ENCODE measurements around the gene CDH22. TPM values are rescaled to one million over a fixed set of nuclear protein-coding genes. Genes with fewer than 3 reads are reported as not detected.

The CDH22 gene
- total RNA-seq, 3 donors from 2014 or later, result 0.13 to 0.32 (median 0.19) TPM

- ATAC-seq (no peak), DNase-seq (no peak)
- TF ChIP-seq CTCF (IDR thresholded peaks at IDR 0.05), result no peak
- Histone ChIP-seq H3K4me3 (no peak overlapping the region), H3K9me3 (no peaks in the 10 kb centered on the region), H3K36me3 (ENCODE audit: low read depth) (no peaks in the 10 kb centered on the region), H3K4me1 (ENCODE audit: low read depth) (no peaks in the 10 kb centered on the region)
- intact Hi-C loops (cut with DNase I, micrococcal nuclease), result no loop called here
Observed at GRCh38 chr20:46217583-46217982, 90.7 kb downstream of the CDH22 start.

GRCh38 chr20:46216770-46217464 is 91.4 kb downstream of the CDH22 start:
- DNase-seq (no peak), ATAC-seq (no peak)
- TF ChIP-seq CTCF (IDR thresholded peaks at IDR 0.05), result no peak
- Histone ChIP-seq H3K4me1 (ENCODE audit: low read depth) (no peaks in the 10 kb centered on the region), H3K4me3 (no peak overlapping the region), H3K9me3 (no peaks in the 10 kb centered on the region), H3K36me3 (ENCODE audit: low read depth) (no peaks in the 10 kb centered on the region)
- intact Hi-C loops (cut with DNase I, micrococcal nuclease), result no loop called here

GRCh38 chr20:46215913-46216707 is 92.2 kb downstream of the CDH22 start:
- intact Hi-C loops (cut with DNase I, micrococcal nuclease), result no loop called here
- H3K9me3 ChIP-seq, result no peaks in the 10 kb centered on the region
- H3K36me3 ChIP-seq (ENCODE audit: low read depth), result no peaks in the 10 kb centered on the region
- TF ChIP-seq CTCF (IDR thresholded peaks at IDR 0.05), result no peak
- no peak for DNase-seq
- ATAC-seq, result no peak
- H3K4me1 ChIP-seq (ENCODE audit: low read depth), result no peaks in the 10 kb centered on the region
- no peak overlapping the region for H3K4me3 ChIP-seq

GRCh38 chr20:46214824-46215488 is 93.3 kb downstream of the CDH22 start:
- ATAC-seq, result no peak
- Histone ChIP-seq H3K9me3 (no peaks in the 10 kb centered on the region), H3K4me3 (no peak overlapping the region), H3K4me1 (ENCODE audit: low read depth) (no peaks in the 10 kb centered on the region), H3K36me3 (ENCODE audit: low read depth) (no peaks in the 10 kb centered on the region)
- no peak for DNase-seq
- intact Hi-C loops (cut with DNase I, micrococcal nuclease), result no loop called here
- no peak for TF ChIP-seq CTCF (IDR thresholded peaks at IDR 0.05)

GRCh38 chr20:46213946-46214823 is 94.1 kb downstream of the CDH22 start:
- ATAC-seq, result no peak
- H3K4me3 ChIP-seq, result no peak overlapping the region
- H3K4me1 ChIP-seq (ENCODE audit: low read depth), result no peaks in the 10 kb centered on the region
- H3K36me3 ChIP-seq (ENCODE audit: low read depth), result no peaks in the 10 kb centered on the region
- intact Hi-C loops (cut with DNase I, micrococcal nuclease), result no loop called here
- DNase-seq, result peak in 1 of 3 donors; percentile 12
- no peaks in the 10 kb centered on the region for H3K9me3 ChIP-seq
- TF ChIP-seq CTCF (IDR thresholded peaks at IDR 0.05), result no peak

Measured in mucosa of descending colon (tissue), 3 donors.